GM12878 (cell line): ENCODE data around the gene APOO. TPM values are rescaled to one million over a fixed set of nuclear protein-coding genes. Genes with fewer than 3 reads are reported as not detected.

ENCODE experiments used
- ATAC-seq: fragments of 200-7000 bp; cut with Tn5 transposase; 3 replicates; pipeline ENCODE4 v1.9.1; 2020; ENCODE audit warnings: mild to moderate bottlenecking, moderate library complexity
- BruUV-seq: library from RNA; stranded (reverse); fragments of 400-500 nt; replicated peaks from 2 replicates; lab custom pipeline; 2021; lab: Mats Ljungman, UMichigan
- CTCF ChIA-PET: fragments of 300-600 bp; sonication (Branson Sonifier 250); formaldehyde crosslinking; extraction: SDS; loops from one replicate; lab custom pipeline; 2021; ENCODE audit warnings: inconsistent platforms; lab: Yijun Ruan, JAX
- POLR2A ChIA-PET: fragments of 350-600 bp; formaldehyde crosslinking; extraction: SDS; loops from one replicate; lab custom pipeline; 2021; ENCODE audit warnings: inconsistent platforms; lab: Charles Lee
- RAD21 ChIA-PET: fragments of 300-600 bp; sonication (Branson Sonifier 250); formaldehyde crosslinking; loops from one replicate; lab custom pipeline; 2023; ENCODE audit warnings: antibody characterized with exemption; ENCODE audit not compliant: unreplicated experiment; lab: Charles Lee
- SMC1A ChIA-PET: fragments of 300-600 bp; sonication (Branson Sonifier 250); formaldehyde crosslinking; loops from one replicate; lab custom pipeline; 2023; ENCODE audit not compliant: unreplicated experiment, uncharacterized antibody; lab: Charles Lee
- DNase-seq: peaks from one replicate; pipeline ENCODE4 v3.0.0-alpha.2; 2011; ENCODE audit warnings: low read depth, low spot score
- FAIRE-seq: peaks from 3 replicates; lab custom pipeline; 2011; peaks lifted over from hg19 to GRCh38; lab: Jason Lieb, UNC
- H2AFZ ChIP-seq: 2 replicates; pipeline ENCODE4 v1.6.0; 2011; ENCODE audit warnings: low read depth, low read length, control low read depth; ENCODE audit not compliant: control insufficient read depth
- H3K27ac ChIP-seq: 2 replicates; pipeline ENCODE4 v1.5.1; 2011; ENCODE audit warnings: control low read depth; ENCODE audit not compliant: control insufficient read depth, insufficient read depth
- H3K27me3 ChIP-seq, 2 experiments: replicated peaks in 1 of 2; 2 replicates each; pipeline versions ENCODE4 v1.6.0 to v1.6.1; 2011; ENCODE audit warnings: low read length in 1 of 2; ENCODE audit not compliant: control insufficient read depth in 2 of 2, insufficient read depth in 2 of 2
- H3K36me3 ChIP-seq, 2 experiments: 2 replicates each; pipeline ENCODE4 v1.5.1; 2011; ENCODE audit warnings: low read length in 1 of 2; ENCODE audit not compliant: control insufficient read depth in 2 of 2, insufficient read depth in 2 of 2
- H3K4me1 ChIP-seq: 2 replicates; pipeline ENCODE4 v1.6.1; 2011; ENCODE audit warnings: mild to moderate bottlenecking, low read length, moderate library complexity, mixed read lengths; ENCODE audit not compliant: control insufficient read depth, insufficient read depth
- H3K4me2 ChIP-seq: 2 replicates; pipeline ENCODE4 v1.6.0; 2011; ENCODE audit warnings: control low read depth; ENCODE audit not compliant: control insufficient read depth, insufficient read depth
- H3K4me3 ChIP-seq: fragments of 200-600 bp; sonication (generic); 2 replicates; pipeline ENCODE4 v1.5.1; 2016
- H3K79me2 ChIP-seq: 2 replicates; pipeline ENCODE4 v1.6.0; 2011; ENCODE audit warnings: low read length; ENCODE audit not compliant: control insufficient read depth, insufficient read depth
- H3K9ac ChIP-seq: 2 replicates; pipeline ENCODE4 v1.8.0; 2011; ENCODE audit warnings: low read length, control low read depth, mixed read lengths; ENCODE audit not compliant: control insufficient read depth, insufficient read depth
- H3K9me3 ChIP-seq: replicated peaks from 3 replicates; pipeline ENCODE4 v1.5.1; 2011; ENCODE audit warnings: mild to moderate bottlenecking, low read length; ENCODE audit not compliant: control insufficient read depth, insufficient read depth
- H4K20me1 ChIP-seq: 2 replicates; pipeline ENCODE4 v1.6.0; 2011; ENCODE audit not compliant: control insufficient read depth, insufficient read depth
- EGR1 ChIP-seq, 2 experiments: IDR thresholded peaks; 1 replicate in 1 of 2; 2 replicates in 1 of 2; pipeline ENCODE4 v1.6.1; 2011 to 2012; ENCODE audit warnings: low read depth in 2 of 2, low read length in 2 of 2, borderline replicate concordance in 1 of 2, mild to moderate bottlenecking in 1 of 2, moderate library complexity in 1 of 2
- PAX5 ChIP-seq: IDR thresholded peaks from 2 replicates; pipeline ENCODE4 v1.6.1; 2011; ENCODE audit warnings: low read depth, low read length, borderline replicate concordance
- WGBS: methylation state at CpG from one replicate; pipeline ENCODE4 v1.1.6; 2016; ENCODE audit warnings: low lambda C conversion rate; ENCODE audit not compliant: insufficient replicate concordance, insufficient coverage; ENCODE audit errors: missing lambda C conversion rate; 5-methylcytosine and 5-hydroxymethylcytosine counted together
- in situ Hi-C: fragments of 300-500 bp; cut with MboI; formaldehyde crosslinking; loops from 9 replicates; pipeline ENCODE4 v1.14.3; 2018; ENCODE audit warnings: mixed read lengths
- intact Hi-C: fragments of 100-400 bp; cut with micrococcal nuclease; formaldehyde crosslinking; loops from one replicate; pipeline ENCODE4 v1.14.2; 2022; ENCODE audit not compliant: unreplicated experiment
- polyA plus RNA-seq, 11 experiments: library from polyadenylated mRNA; depleted of rRNA in 4 of 11; unstranded in 6 of 11; stranded (reverse) in 5 of 11; fragments of >200 nt; fragmentation: Nextera tagmentation in 4 of 11; fragmentation: Illumina TruSeq in 1 of 11; extraction: Ambion mirVana in 4 of 11; extraction: Trizol in 1 of 11; gene quantifications; 1 replicate in 1 of 11; 2 replicates in 10 of 11; pipeline versions ENCODE4 v1.2.1 to v1.2.3, GENCODE V29; 2011 to 2016; ENCODE audit warnings: inconsistent platforms in 2 of 11, missing spikeins in 2 of 11, low read depth in 1 of 11
- total RNA-seq, 4 experiments: library from RNA; depleted of rRNA in 3 of 4; stranded (reverse); fragments of >200 nt in 3 of 4; fragmentation: Illumina TruSeq in 1 of 4; extraction: Trizol in 1 of 4; gene quantifications; 2 replicates each; pipeline versions ENCODE4 v1.2.1 to v1.2.3, GENCODE V29; 2013 to 2021
- TF ChIP-seq, protein P1 (sequence below), 3 experiments: IDR thresholded peaks in 2 of 3; conservative IDR thresholded peaks in 1 of 3; 2 replicates each; pipeline ENCODE4 v1.5.1; 2011; ENCODE audit warnings: low read depth in 3 of 3, low read length in 3 of 3, mild to moderate bottlenecking in 3 of 3, control low read depth in 2 of 3, moderate library complexity in 2 of 3, inconsistent platforms in 1 of 3, mixed read lengths in 1 of 3; ENCODE audit not compliant: control insufficient read depth in 2 of 3, insufficient read depth in 1 of 3; ENCODE audit errors: extremely low read depth in 1 of 3

Gene APOO
- total and polyA plus RNA-seq, 10 of the 15 experiments (the other 5 are each of a cell fraction or from before 2014, with no cell fraction given) = 20.7 to 68.7 (median 35.5) TPM

- Histone ChIP-seq H4K20me1 (no peaks in the 10 kb centered on the region), H3K36me3 (no peaks in the 10 kb centered on the region), H2AFZ (peak overlapping the region; percentile 59; the same call in 1 of the 2 replicates)
- peak; percentile 69 for ATAC-seq
- TF ChIP-seq EGR1 (IDR thresholded peaks at IDR 0.05; ENCODE audit: borderline replicate concordance in 1 of 2, low read depth in 2 of 2, low read length in 2 of 2) (no peak), PAX5 (no peak)
- TF ChIP-seq, protein P1, sequence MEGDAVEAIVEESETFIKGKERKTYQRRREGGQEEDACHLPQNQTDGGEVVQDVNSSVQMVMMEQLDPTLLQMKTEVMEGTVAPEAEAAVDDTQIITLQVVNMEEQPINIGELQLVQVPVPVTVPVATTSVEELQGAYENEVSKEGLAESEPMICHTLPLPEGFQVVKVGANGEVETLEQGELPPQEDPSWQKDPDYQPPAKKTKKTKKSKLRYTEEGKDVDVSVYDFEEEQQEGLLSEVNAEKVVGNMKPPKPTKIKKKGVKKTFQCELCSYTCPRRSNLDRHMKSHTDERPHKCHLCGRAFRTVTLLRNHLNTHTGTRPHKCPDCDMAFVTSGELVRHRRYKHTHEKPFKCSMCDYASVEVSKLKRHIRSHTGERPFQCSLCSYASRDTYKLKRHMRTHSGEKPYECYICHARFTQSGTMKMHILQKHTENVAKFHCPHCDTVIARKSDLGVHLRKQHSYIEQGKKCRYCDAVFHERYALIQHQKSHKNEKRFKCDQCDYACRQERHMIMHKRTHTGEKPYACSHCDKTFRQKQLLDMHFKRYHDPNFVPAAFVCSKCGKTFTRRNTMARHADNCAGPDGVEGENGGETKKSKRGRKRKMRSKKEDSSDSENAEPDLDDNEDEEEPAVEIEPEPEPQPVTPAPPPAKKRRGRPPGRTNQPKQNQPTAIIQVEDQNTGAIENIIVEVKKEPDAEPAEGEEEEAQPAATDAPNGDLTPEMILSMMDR (IDR thresholded peaks at IDR 0.05 in 2 of 3, conservative IDR thresholded peaks at IDR 0.05 in 1 of 3; ENCODE audit: control insufficient read depth in 2 of 3, extremely low read depth in 1 of 3, insufficient read depth in 1 of 3, low read depth in 3 of 3, low read length in 3 of 3) = 0 out of 6 replicates have a peak, but pooled peaks of 1 of the 3 experiments have one; percentile 7
- TF ChIP-seq, all 136 proteins: peak for 1
- no peak overlapping the region for H3K9ac ChIP-seq
- no peak for FAIRE-seq
- intact Hi-C loops (no loop called here), in situ Hi-C loops (no loop called here)
- no peaks in the 10 kb centered on the region for H3K79me2 ChIP-seq
- ChIA-PET POLR2A (no interaction called here), SMC1A (interaction anchor here (1.3 kb wide), 1 partner anchor 59 kb away, joined by 3 read pairs; no protein-coding TSS in a partner anchor), CTCF (no interaction called here), RAD21 (interaction anchor here (1.5 kb wide), 1 partner anchor 70 kb away, joined by 3 read pairs; no protein-coding TSS in a partner anchor)
- 60% methylated on average over 11 of the region's 11 CpGs for WGBS
- BruUV-seq = no TSS peak
- H3K9me3 ChIP-seq = no peaks in the 10 kb centered on the region
- no peak for DNase-seq
- no peak overlapping the region; the same call in 1 of the 2 replicates for H3K27ac ChIP-seq
- H3K4me2 ChIP-seq = no peak overlapping the region
- H3K4me3 ChIP-seq = no peak overlapping the region
- H3K27me3 ChIP-seq = no peaks in the 10 kb centered on the region
- H3K4me1 ChIP-seq = no peaks in the 10 kb centered on the region
Measured at GRCh38 chrX:23953908-23954269, 46.2 kb upstream of the APOO start.
